ENCODE measurements around the gene MIEN1.

The MIEN1 gene

GRCh38 chr17:39696731-39697130 lies 33.6 kb downstream of the MIEN1 start:
- no peak for DNase-seq

- no peak for DNase-seq
These were observed 35.2 kb downstream of the MIEN1 start for GRCh38 chr17:39695089-39695474.

GRCh38 chr17:39694593-39694992 lies 35.7 kb downstream of the MIEN1 start:
- DNase-seq = no peak

GRCh38 chr17:39688945-39689344 lies 41.4 kb downstream of the MIEN1 start:
- no peak for DNase-seq

- no peak for DNase-seq
These were observed 41.9 kb downstream of the MIEN1 start for GRCh38 chr17:39688475-39688835.

GRCh38 chr17:39687546-39688474 lies 42.5 kb downstream of the MIEN1 start, which contains the start of gene PGAP3:
Gene PGAP3, minus strand, starts transcription at chr17:39688057. Its CDS starts 43 bp downstream, at chr17:39688014.
- DNase-seq = peak; percentile 88

- no peak for DNase-seq
These were observed 43.2 kb downstream of the MIEN1 start for GRCh38 chr17:39687101-39687545.

- DNase-seq = no peak
These were observed 45.8 kb downstream of the MIEN1 start for GRCh38 chr17:39684369-39685192.

- DNase-seq = no peak
These were observed 46.9 kb downstream of the MIEN1 start for GRCh38 chr17:39683295-39683939.

- DNase-seq = no peak
These were observed 50.7 kb downstream of the MIEN1 start for GRCh38 chr17:39679521-39680192.

Measured in inflammatory macrophage treated with lipopolysaccharide for 4 hours (primary cell).